HG02981 (cell line): ENCODE measurements around the gene NMRK1.

Source experiments
- ATAC-seq: cut with Tn5 transposase; IDR thresholded peaks from one replicate; pipeline ENCODE4 v1.9.1; 2021; ENCODE audit warnings: mild to moderate bottlenecking, moderate library complexity; ENCODE audit not compliant: unreplicated experiment

Gene NMRK1

DNA sequence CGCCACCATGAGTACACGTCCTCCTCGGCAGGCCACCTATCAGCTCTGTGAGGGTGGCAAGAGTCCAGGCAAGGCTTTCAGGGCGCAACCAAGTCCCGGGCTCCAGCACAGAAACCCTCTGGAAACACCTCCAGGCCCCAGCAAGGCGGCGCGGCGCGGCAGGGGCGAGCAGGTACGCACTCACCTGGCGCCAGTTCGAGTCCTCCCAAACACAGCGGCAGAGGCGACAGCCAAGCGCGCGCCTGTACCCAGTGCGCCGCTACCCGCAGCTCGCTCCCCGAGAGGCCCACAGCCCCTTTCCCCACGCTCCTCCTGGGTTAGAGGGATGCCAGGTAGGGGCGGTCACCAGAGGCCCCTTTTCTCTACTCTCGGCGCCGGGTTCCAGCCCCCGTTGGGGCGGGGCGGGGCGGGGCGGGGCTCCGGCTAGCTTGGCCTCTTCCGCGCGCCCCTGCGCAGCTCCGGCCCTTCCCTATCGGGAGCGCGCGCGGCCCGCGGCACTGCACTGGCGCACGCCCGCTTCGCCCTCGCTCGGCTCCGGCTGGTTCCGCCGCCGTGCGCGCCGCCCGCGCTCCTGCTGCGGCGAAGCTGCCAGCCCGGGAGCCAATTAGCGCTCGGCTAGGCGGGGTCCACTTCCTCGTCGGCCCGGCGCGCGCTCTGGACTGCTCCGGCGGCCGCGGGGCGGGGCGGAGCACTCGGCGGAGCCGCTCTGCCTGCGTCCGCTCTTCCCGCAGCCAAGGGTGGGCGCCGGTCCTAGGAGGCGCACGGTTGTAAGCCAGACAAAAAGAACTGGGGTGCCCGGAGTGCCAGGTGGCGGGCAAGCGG lies at the start of gene NMRK1, which contains the start of gene OSTF1:
NMRK1 (minus strand) TSS at position 332 of the 822 bp plus-strand sequence. CDS start 5,040 bp downstream, outside the sequence.
OSTF1 (plus strand) TSS at position 691 of the 822 bp plus-strand sequence. CDS start 179 bp downstream, outside the sequence.
- ATAC-seq = peak; percentile 90

DNA sequence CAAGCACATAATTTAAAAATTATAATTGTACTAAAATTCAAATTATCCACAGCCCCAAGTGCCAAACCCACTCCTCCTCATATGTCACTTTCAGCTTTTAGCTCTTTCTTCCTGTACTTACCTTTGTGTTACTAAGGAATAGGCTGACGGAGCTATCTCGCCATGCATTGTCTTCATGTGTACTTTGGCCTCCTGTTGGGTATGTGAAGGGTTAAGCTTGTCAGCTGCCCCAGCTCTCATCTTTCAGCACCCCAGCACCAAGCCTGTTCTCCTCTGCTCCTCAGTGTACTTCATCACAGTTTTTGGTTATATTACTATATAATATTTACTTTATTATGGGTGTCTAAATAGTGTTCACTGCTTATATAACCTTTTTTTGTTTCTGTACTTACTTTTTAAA lies 46.5 kb upstream of the NMRK1 start:
- no peak for ATAC-seq

DNA sequence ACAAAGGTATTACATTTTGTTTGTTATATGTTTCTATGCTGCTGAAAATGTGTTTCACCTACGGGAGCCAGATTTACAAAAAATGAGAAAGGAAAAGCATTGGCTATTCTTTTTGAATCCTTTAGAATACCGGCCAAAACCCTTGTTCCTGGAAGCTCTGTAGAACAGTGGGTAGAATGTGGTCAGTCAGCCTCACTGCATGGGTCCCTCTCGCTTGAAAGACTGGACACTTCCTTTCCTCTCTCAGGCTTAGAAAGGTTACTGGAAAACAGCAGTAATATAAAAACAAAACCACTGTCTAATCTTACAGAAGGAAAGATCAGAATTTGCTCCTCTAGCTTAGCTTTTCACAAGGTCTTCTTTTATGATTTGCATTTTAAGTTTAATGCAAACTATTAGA lies 45.4 kb upstream of the NMRK1 start:
- ATAC-seq = no peak

DNA sequence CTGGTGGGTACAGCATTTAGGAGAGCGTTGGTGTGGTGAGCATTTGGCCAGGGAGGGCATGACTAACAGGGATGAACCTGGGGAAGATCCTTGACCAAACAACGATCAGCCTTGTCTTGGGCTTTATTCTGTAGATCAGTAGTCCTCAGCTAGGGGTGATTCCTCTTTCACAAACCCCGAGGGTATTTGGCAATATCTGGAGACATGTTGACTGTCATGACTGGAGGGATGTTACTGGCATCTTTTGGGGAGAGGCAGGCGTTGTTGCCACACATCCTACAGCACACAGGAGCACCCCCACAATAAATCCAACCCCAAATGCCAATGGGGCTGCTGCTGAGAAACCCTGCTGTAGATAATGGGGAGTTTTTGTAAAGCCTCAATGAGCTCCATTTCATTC lies 44.3 kb upstream of the NMRK1 start:
- no peak for ATAC-seq

DNA sequence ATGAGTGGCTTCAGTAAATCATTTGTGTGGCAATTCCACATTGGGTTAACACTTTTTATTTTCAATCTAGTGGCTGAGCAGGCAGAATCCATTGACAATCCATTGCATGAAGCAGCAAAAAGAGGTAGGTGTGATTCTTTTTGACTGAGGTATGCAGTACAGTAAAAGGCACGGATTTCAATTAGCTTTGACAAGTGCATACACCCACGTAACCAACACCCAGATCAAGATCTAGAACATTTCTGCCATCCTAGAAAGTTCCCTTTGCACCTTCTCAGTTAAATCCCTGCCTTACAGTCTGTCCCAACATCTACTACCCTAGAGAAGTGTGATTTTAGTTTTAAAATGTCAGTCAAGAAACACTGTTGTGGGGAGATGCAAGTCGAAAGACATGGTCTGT lies 43.7 kb upstream of the NMRK1 start:
- no peak for ATAC-seq

DNA sequence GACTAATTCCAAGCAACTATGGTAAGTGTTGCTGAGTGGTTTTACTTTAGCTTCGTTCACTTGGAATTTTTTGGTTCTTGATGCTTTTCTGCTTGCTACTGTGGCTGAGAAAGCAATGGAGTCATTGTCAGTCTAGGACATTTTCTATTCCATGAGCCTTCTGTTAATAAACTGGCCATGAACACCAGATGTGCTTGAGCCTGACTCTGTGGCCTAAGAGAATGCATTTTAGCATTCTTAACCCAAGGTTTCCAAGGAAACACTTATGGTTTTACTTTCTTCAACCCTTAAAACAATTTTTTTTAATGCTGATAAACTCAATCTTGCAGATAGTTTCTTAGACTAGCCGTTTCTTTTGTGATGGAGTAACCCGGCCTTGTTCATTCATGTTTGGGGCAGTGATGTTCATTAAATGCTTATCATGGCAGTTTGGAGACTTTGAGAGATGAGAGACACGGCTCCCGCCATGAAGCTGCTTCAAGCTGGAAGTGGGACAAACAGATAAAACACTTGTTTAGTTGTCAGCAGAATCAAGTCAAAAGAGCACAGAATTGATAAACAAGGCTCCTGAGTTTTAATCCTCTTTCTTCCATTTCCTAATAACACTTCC lies 42.8 kb upstream of the NMRK1 start:
- no peak for ATAC-seq

DNA sequence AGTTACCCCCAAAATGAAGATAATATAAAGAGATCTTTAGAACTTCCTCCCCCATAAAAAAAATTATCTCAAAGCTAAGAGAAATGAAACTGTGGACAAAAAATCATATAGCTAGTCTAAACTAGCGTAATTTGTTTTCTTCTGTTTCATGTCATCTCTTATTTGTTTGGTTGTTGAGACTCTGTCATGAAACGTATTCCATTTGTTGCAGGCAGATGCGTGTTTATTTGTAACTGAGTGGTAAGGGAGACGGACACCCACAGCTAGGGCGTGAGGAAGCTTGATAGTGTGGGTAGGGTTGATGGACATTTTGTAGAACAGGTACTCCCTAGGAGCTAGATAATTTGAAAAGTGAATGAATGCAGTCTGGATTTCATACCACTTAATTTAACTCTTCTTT lies 42.2 kb upstream of the NMRK1 start:
- no peak for ATAC-seq

DNA sequence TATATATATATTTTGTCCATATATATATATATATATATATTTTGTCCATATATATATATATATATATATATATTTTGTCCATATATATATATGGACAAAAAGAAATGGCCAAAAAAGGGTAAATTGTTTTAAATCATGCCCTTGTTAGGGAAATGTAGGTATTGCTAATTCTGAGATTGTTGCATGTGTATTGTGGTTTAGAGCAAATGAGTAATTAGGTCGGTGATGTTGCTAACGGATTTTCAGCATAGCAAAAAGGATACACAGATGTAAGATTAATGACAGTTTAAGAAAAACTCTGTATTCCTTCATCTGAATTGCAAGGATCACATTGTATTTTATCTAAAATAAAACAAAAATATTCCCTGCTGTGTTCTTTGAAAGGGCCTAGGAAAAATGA lies 40.6 kb upstream of the NMRK1 start:
- ATAC-seq = no peak

DNA sequence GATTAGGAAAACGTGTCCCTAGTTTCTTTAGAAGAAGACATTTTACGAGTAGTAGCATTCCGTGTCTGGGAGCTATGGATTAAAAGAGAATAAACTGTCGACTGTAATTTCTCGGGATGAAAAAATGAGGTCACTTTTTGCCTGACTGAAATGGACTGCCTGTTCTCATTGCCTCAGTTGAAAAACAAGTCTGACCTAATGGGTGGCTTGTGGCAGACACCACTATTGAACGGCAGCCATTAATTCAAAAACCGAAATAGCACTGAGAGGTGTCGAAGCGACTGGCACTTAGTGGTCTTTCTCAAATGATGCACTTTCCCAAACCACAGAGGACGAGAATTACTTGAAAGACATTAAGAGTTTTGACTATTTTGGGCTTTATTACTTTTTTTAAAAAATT lies 35.7 kb upstream of the NMRK1 start:
- ATAC-seq = no peak

DNA sequence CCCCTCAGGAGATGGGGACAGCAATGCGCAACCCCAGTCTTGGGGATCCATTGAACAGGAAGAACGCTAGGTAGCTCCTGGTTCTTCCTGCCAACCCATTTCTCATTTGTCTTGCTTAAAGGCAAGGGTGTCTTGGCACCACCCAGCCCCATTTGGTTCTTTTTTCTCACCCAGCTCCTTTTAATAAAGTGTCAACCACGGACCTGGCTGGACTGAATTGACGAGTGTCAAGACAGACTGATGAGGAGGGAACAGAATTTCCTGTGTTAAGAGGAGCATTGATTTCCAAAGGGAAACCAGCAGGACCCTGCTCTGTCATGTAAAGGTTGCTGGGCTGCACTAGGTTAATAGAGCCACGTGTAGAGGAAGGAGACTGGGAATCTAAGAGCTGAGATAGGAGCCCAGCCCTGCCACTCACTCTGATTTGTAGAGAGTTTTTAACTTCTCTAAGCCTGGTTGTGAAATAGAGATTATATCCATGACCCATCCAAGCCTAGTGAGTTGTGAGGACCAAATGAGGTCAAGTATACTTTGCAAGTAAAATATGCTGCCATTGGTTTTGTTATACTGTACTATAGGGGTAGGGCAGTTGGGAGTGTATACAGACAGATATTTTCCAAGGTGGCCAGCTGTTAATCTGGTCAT lies 34.1 kb upstream of the NMRK1 start:
- no peak for ATAC-seq

DNA sequence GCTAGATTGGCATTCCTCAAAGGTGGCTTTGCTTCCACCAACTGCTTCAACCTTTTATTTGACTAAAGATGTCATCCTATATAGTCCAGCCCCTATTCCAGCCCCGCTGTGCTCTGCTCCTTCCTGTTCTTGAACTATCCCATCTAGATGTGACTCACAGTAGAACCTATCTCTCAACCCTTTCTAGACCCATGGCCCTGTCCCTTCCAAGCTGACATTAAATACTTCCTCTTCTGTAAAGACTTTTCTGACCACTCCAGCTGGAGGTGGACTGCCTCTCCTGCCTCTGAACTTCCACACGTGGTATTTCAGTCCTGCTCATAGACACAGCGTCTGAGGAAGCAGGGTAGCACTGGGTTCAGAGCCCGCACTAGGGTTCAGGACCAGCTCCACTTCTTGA lies 32.7 kb upstream of the NMRK1 start:
- ATAC-seq = no peak

DNA sequence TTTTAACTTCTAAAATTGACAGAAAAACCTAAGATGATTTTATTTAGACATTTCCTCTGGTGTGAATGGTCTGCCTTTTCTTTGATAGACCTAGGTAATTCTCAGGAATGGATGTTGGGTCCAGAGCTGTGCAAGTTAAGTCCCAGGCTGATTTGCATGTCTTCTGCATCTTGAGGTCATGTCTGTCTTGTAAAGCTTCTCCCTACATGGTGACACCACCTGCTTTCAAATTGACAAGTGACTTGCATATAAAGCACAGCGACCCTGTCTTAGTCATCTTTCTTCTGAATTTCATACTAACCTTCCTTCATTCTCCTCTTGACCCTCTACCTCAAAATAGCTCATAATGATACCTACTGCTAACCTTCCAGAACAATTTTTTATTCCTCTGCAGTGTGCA lies 29.6 kb upstream of the NMRK1 start:
- peak; percentile 40 for ATAC-seq

DNA sequence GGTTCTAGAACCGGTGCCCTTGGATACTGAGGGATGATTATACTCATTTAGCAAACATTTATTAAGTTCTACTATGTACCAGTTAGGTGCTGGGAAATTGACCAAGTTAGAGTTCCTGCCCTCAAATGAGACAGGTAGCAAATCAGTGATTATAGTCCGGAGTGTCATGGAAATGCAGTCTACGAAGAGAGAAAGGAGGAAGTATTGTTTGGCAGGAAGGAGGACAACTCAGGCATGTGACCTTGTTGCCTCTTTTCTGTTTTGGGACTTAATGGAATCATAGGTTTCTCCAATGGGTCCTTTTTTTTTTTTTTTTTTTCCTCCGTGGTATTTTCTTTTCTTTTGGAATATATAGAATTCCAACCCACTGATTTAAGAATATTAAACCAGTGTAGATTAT lies 28.4 kb upstream of the NMRK1 start:
- no peak for ATAC-seq

DNA sequence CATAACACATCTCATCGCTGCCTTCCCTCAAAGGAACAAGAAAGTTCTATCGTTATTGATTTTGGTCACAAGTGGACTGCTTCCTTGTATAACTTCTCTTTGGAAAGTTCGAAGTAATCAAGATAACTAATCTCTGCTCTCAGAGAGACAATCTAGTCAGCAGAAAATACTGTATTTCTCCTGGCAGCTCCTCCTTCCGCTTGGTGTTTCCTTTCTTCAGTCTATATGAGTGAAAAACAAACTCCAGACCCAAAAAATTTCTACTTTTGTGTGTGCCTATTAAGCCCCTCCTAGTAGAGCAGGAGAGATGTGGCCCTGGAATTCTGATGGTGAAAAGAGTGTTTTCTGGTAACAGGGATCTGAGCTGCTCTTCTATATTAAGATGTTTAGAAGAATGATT lies 24.8 kb upstream of the NMRK1 start:
- no peak for ATAC-seq

DNA sequence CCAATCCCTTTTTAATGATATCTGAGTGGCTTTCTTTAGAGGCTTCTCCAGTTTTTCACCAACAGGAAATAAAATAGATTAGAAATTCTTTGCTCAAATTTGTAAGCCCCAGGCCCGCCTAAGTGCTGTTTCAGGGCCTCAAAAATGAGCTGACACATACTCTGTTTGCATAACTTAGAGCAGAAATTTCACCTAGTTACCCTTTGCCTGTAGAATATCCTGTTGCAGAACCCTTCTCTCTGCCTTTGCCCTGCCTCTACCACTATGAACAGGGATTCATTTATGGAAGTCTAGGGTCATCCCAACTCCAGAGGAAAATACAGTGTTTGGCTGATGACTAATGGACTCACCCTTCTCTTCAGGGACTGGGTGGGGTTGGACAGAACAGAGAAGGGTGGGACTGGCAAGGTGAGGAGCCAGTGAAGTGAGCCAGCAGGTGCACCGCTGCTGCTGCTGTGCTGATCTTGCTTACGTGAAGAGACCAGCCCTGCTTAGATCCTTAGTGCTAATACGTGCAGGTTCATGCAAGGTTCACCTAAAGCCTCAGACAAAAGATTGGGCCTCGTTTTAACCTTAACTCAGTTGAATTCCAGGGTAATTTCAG lies 23.2 kb upstream of the NMRK1 start:
- no peak for ATAC-seq

DNA sequence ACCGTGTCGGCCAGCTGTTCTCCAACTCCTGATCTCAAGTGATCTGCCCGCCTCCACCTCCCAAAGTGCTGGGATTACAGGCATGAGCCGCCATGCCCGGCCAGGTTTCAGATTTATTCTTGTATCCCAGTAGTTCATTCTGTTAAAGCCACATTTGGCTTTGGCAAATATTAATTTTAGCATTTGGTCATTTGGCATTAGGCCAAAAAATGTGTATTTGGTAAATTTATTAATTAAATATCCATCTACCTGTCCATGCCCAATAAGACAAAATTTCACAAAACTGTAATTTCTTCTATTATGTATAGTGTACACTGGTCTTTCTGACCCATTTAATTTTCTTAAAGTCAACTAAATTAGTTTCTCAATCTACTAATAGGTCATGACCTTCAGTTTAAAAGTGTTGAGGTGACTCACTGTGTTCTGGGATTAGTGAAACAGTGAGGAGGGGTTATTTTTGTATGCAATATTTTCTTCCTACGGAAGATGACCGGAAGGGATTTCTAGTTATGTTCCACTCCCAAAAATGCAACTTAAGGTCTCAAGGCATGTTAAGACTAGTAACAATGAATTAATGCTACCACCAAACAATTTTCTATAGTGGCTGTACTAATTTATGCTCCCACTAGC lies 21.4 kb upstream of the NMRK1 start:
- no peak for ATAC-seq

DNA sequence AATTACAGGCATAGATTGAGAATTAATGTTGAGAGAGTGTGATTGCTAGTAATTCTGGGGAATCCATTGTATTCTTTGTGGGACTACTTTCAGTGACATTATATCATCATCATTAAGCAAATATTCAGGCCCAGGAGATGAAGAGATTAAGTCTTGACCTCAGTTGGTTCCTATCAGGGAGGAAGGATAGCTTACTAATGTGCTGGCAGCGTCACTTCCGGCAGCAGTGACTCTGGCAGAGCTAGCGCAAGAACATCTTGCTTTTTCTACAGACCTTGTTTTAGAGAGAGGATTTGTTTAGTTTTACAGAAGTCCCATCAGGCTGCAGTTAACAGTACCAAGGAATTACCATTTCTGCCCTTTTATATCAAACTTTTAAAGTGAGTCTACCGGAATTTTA lies 20.6 kb upstream of the NMRK1 start:
- no peak for ATAC-seq

DNA sequence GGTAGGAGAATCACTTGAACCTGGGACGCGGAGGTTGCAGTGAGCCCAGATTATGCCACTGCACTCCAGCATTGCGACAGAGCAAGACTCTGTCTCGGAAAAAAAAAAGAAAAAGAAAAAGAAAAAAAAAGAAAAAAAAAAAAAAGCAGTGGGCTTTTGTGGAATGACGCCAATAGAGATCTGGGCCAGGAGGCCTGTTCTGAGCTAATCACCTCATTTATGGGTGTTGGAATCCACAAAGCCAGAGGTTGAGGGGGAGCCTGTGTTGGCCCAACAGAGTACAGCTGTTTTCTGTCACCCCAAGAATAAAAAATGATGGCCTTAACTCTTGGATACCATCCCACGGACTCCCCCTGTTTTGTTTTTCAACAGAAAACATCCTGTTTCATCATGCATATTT lies 18.9 kb upstream of the NMRK1 start:
- no peak for ATAC-seq

DNA sequence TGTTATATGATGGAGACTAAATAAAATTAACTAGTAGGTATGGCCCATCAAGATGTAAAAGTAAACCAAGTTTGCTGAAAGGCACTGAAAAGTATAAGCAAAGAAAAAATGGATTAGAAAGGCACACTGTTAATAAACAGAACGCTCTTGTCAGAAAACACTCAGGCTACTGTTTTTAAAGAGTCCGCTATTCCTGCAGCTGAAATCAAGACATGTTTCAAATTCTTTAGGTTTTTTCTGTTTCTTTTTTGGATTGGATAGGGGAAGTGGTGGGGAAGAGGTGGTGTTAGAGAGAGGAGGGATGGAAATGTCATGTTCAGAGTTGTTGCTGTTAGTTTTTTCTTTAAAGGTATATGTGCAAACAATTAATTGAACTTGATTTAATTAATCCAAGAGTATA lies 17.9 kb upstream of the NMRK1 start:
- no peak for ATAC-seq

DNA sequence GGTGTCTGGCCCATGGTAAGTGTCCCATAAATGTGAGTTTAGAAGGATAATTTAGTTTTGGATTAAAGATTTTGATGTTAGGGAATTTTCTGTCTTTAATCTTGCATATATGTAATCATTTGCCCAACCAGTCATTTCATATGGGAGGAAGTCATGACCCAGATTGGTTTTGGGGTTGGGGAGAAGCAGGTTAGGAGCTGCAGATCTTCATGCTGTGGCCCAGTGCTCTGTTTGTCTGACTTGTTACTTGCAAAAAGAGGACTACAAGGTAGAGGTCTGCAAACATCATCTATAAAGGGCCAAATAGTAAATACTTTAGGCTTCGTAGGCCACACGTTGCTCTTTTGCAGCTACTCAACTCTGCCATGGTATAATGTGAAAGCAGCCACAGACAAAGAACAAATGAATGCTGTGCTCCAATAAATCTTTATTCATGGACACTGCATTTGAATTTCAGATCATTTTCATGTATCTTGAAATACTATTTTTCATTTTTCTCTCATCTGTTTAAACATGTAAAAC lies 17.1 kb upstream of the NMRK1 start:
- ATAC-seq = no peak

DNA sequence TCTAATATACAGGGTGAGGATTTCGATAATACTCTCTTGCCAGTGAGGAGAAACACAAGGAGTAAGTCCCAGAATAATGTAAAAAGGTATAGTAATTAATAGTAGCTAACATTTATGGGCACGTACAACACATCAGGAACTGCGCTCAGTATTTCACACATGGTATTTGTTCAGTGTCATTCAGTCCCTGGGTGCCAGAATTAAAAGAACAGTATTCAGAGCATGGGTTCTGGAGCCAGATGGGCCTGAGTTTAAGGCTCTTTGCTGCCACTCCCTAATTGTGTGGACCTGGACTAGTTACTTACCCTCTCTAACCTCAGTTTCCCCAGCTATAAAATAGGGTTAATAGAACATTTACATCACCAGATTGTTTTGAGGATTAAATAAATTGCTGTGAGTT lies 16.7 kb upstream of the NMRK1 start:
- ATAC-seq = no peak
